GM21825 (cell line): ENCODE data around the gene RBM14.
A peak's percentile ranks its signal among the peaks of the same experiment; 100 is the strongest.
"Not testable (repeated sequence)": the region's sequence is repeated elsewhere in the genome, so short reads cannot be mapped to it uniquely, and the experiment has no call there.

Experiments
- ATAC-seq: cut with Tn5 transposase; IDR thresholded peaks from one replicate; pipeline ENCODE4 v1.9.1; 2021; ENCODE audit warnings: mild to moderate bottlenecking, moderate library complexity; ENCODE audit not compliant: unreplicated experiment

RBM14 gene

DNA sequence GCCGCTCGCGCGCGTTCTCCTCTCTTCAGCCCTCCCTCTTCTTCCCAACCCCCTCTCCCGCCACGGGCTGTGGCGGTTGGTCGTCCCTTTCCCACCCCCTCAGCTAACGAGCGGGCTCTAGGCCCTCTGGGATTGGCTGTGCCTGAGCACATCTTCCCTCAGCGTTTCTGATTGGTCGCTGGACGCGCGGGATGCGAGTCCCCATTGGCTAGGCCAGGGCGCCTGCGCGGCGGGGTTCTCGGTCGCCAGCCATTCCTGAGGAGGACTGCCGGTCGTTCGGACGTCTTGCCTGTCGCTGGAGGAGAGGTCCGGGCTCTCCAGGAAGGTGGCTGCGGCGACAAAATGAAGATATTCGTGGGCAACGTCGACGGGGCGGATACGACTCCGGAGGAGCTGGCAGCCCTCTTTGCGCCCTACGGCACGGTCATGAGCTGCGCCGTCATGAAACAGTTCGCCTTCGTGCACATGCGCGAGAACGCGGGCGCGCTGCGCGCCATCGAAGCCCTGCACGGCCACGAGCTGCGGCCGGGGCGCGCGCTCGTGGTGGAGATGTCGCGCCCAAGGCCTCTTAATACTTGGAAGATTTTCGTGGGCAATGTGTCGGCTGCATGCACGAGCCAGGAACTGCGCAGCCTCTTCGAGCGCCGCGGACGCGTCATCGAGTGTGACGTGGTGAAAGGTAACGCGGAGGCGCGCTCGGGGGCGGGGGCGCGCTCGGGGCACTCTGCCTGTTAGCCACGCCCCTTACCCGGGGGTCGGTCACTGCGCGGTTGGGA is at the start of gene RBM14:
Gene RBM14 (plus strand): TSS at position 252 of the 776 bp plus-strand sequence. CDS start 91 bp downstream, at position 343.
- ATAC-seq = peak; percentile 87

DNA sequence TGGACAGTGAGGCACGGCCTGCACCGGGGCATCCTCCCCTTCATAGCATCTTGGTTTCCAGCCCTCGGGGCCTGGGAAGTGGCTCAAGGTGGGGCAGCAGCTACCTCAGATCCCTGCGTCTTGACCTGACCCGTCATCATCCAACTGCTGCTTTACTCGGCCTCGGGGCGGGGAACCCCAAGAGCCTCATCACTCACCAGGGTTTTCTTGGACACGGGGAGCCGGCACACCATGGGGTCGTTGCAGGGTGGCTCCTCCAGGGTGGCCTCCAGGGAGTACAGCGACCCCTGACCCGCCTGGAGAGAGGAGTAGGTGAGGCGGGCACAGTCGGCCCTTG is 48.7 kb upstream of the RBM14 start:
- no peak for ATAC-seq

DNA sequence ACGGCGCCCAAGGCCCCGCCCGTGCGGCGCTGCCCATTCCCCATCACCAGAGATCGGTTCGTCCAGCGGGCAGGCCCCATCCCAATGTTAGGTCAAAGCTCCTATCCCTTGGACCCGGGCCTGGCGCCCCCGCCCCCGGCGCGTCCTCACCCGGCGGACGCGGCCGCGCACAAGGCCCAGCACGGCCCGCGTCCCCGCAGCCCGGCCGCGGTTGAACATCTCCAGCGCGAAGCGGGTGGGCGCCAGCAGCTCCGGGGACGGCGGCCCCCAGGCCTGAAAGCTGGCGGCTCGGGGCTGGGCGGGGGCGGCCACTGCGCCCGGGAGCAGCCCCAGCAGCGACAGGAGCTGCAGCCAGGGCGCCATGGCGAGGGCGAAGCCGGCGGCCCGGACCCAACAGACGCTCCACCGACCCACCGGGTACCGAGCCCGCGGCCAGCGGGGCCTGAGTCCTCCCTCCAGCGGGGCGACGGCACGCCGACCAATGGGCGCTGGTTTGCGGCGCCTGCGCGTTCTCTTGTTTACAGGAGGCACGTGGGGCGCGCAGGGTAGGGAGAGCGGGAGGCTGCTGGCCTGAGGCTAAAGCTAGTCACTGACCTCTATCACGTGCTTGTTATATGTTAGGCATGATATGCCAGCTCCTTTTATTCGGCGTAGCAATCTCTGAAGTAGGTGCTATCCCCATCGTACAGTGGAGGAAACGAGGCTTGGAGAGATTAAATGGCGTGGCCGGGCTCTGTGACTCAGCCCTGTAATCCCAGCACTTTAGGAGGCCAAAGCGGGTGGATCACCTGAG is 48.1 kb upstream of the RBM14 start, which contains the start of gene CTSF:
Gene CTSF (minus strand): TSS at position 483 of the 793 bp plus-strand sequence. CDS start 120 bp downstream, at position 363.
- ATAC-seq = peak; percentile 44

GRCh38 chr11:66569076-66569475 is 47.4 kb upstream of the RBM14 start:
- ATAC-seq = no peak

DNA sequence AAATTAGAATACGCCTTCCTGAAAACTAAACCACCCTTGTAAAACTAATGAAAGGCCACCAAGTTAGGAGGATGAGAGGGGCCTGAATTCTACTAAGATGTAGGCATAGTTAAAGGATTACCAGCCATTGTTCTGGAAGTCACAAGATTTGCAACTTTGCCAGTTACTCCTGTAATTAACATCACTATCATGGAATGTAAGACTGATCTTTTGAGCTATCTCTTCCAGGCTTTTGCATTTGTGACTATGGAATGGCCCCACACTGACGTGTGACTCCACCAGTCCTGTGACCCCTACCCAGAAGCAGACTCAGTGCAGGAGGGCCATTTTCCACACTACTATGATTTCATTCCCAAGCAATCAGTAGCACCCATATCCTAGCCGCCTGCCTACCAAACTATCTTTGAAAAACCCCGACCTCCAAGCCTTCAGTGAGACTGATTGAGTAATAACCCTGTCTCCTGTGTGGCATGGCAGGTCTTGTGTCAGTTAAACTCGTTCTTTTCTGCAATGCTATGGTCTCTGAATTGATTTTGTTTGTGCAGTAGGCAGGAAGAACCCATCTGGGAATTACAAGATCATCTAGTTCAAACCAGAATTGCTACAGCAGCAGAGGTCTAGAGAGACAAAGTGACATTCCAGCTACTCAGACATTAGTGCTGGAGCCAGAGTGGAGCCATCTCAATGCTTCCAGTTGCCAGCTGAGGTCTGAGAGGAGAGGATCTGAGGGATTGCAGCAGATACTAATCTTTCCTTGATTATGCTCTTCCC is 46.2 kb upstream of the RBM14 start:
- ATAC-seq = no peak

DNA sequence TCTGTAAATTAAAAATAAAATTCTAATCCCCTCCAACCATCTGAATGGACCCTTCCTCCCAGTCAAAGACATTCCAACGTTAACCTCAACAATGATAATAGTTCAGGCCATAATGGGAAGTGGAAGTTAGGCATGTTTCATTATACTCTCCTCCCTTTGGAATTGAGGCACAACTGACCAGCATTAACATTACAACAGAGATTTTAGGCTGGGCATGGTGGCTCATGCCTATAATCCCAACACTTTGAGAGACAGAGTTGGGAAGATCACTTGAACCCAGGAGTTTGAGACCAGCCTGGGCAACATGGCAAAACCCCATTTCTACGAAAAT is 45.6 kb upstream of the RBM14 start:
- no peak for ATAC-seq

- ATAC-seq = no peak
Observed at GRCh38 chr11:66579017-66579606, 37.3 kb upstream of the RBM14 start.

- no peak for ATAC-seq
Observed at GRCh38 chr11:66580803-66581202, 35.6 kb upstream of the RBM14 start.

DNA sequence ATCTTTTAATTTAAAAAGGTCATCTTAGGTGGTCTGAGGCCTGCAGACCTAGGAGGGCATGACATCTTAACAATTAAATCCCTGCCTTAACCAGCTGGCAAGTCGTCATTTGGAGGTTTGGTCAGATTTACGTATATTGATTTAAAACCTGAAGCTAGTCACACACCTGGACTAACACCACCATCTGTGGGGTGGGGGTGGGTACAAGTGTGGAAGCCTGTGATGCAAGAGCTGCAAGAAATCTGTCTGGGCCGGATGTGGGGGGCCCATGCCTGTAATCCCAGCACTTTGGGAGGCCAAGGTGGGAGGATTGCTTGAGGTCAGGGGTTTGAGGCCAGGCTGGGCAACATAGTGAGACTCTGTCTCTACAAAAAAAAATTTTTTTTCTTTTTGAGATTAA is 35.2 kb upstream of the RBM14 start:
- ATAC-seq = no peak

- not testable (repeated sequence) for ATAC-seq
Observed at GRCh38 chr11:66582565-66583147, 33.8 kb upstream of the RBM14 start.

DNA sequence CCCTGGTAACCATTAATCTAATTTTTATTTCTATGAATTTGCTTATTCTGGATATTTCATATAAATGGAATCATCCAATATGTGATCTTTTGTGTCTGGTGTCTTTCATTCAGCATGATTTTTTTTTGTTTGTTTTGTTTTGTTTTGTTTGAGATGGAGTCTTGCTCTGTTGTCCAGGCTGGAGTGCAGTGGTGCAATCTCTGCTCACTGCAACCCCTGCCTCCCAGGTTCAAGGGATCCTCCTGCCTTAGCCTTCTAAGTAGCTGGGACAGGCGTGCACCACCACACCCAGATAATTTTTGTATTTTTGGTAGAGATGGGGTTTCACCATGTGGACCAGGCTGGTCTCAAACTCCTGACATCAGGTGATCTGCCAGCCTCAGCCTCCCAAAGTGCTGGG is 31.0 kb upstream of the RBM14 start:
- not testable (repeated sequence) for ATAC-seq

DNA sequence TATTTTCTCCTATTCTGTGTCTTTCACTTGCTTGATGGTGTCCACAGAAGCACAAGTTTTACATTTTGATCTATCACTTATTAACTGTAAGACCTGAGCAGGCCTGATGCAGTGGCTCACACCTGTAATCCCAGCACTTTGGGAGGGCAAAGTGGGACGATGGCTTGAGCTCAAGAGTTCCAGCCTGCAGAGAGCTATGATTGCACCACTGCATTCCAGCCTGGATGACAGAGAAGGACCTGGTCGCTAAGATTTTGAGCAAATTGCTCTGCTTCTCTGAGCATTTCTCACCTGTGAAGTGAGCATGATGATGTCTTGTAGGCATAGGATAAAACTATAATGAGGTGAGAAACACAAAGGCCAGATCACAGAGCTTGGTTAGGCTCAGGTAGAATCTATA is 30.3 kb upstream of the RBM14 start:
- no peak for ATAC-seq

GRCh38 chr11:66589315-66589714 is 27.1 kb upstream of the RBM14 start:
- not testable (repeated sequence) for ATAC-seq

DNA sequence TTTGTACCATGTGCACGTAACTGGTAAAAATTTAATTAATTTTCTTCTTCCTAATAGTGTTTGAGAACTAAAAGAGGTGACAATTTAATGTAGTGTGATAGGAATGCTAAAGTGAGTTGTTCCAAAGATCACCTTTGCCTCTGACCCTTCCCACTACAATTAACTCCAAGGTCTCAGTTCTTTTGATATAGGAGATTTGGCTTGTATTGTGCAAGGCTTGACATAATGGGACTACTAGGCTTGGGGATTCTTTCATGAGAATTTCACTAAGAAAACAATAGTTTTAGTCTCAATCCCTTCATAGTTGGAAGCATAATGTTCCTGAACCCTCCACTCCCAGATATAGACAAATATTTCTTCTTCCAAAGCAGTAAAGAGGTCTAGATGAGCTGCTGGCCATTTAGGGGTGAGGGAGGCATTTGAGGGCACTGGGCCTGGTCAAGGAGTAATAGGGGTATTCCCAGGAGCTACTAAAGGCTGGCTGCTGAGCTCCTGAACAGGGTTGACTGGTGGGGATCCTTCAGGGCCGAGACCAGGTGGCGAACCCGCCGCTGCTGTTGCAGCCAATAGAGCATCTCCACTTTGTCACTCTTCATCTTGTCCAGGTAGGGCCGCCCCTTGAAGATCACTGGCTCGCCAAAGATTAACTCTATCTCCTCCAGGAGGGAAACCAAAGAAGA is 26.3 kb upstream of the RBM14 start:
- no peak for ATAC-seq

DNA sequence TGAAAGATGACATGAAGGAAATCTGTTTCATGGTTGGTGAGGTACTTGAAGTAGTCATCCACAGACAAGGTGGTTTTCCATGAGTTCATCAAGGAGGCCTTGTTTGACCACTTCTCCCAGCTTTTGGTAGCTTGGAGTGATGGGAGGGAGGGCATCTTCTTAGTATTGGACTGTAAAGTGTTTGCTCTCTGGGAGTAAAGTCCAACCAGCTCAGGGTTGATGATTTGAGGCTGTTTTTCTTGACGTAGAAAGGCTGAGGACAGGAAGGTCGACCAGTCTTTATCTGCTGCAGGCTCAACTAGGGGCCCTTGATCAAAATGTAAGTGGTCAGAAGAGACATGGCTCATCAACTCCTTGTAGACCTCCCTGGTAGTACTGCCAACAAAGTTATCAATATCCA is 25.3 kb upstream of the RBM14 start:
- no peak for ATAC-seq

- peak; percentile 86 for ATAC-seq
Observed at GRCh38 chr11:66592457-66593302, 23.8 kb upstream of the RBM14 start, which contains the start of the genes CCDC87 and CCS. Gene CCDC87, minus strand, starts transcription at chr11:66593063. Its CDS starts 48 bp downstream, at chr11:66593015. Gene CCS, plus strand, starts transcription at chr11:66593185. Its CDS starts 77 bp downstream, at chr11:66593262.

DNA sequence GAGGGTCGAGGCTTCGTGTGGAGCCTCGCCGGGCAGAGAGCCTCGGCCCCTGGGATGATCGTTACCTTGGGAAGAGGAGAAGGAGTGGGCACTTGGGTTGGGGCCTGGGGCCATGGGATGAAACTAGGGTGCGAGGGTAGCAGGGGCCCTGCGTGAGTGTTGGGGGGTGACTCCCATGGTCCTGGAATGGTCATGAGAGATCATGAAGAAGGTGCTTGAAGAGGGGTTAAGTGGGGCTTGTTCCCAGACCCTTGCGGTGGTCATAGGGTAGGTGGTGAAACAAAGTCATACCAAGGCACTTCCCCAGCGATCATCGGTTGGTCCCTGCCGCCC is 23.2 kb upstream of the RBM14 start:
- ATAC-seq = peak; percentile 2

- ATAC-seq = no peak
Observed at GRCh38 chr11:66593650-66594049, 22.8 kb upstream of the RBM14 start.

GRCh38 chr11:66595245-66595904 is 21.1 kb upstream of the RBM14 start:
- ATAC-seq = no peak
